ENCODE measurements around the gene RHPN2.

GRCh38 chr19:33048806-33049676 lies 15.6 kb downstream of the RHPN2 start:
- TF ChIP-seq CTCF (IDR thresholded peaks at IDR 0.05) (no peak), POLR2A (IDR thresholded peaks at IDR 0.05) (no peak)

All from uterus (tissue), 2 donors.